WTC11 (cell line): ENCODE measurements around the gene KRTAP19-3. TPM values are rescaled to one million over a fixed set of nuclear protein-coding genes. Genes with fewer than 3 reads are reported as not detected.

Experiments used
- ZNF671 ChIP-seq: fragments of 250-450 bp; sonication (Bioruptor Pico); IDR thresholded peaks from 2 replicates; pipeline ENCODE4 v1.8.0; 2021; ENCODE audit warnings: mild to moderate bottlenecking
- total RNA-seq: library from RNA; stranded (reverse); gene quantifications from 3 replicates; pipeline ENCODE4 v1.2.3, GENCODE V29; 2021

Gene KRTAP19-3
- total RNA-seq, 1 experiment from 2014 or later: not detected

DNA sequence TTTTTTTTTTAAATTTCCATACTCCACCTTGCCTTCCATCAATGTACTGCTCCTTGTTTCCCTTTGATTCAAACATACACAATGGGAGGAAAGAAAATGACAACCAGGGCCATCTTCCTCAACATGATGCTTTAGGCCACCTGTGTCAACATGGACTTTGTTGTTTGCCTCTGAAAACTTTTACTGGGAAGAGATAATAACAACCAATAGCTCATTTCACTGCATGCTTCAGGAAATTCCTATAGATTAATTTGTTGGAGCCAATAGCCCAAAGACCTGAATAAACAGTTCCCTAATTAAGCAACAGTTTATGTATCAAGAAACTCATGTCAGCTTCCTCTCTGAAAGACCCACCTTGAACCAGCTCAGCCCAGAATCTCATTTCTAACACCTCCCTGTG lies 48.6 kb downstream of the KRTAP19-3 start (continued):
- no peak for TF ChIP-seq ZNF671 (CRISPR knock-in tag)

Other genes starting within 250 kb of the KRTAP19-3 start
- not detected in 3 replicates for gene KRTAP24-1, start 209.1 kb downstream of the KRTAP19-3 start, total RNA-seq
- not detected in 3 replicates for gene KRTAP25-1, start 202.5 kb downstream of the KRTAP19-3 start, total RNA-seq
- not detected in 3 replicates for gene KRTAP26-1, start 171.7 kb downstream of the KRTAP19-3 start, total RNA-seq
- not detected in 3 replicates for gene KRTAP27-1, start 154.3 kb downstream of the KRTAP19-3 start, total RNA-seq
- not detected in 3 replicates for gene KRTAP23-1, start 143.4 kb downstream of the KRTAP19-3 start, total RNA-seq
- gene KRTAP13-2, start 119.7 kb downstream of the KRTAP19-3 start, total RNA-seq: not detected in 3 replicates
- gene KRTAP13-1, start 96.0 kb downstream of the KRTAP19-3 start, total RNA-seq: not detected in 3 replicates
- not detected in 3 replicates for gene KRTAP13-3, start 66.1 kb downstream of the KRTAP19-3 start, total RNA-seq
- gene KRTAP13-4, start 61.8 kb downstream of the KRTAP19-3 start, total RNA-seq: 0.32 TPM in 1 of 3 replicates, not detected in the others
- not detected in 3 replicates for gene KRTAP15-1, start 51.7 kb downstream of the KRTAP19-3 start, total RNA-seq
- not detected in 3 replicates for gene KRTAP19-1, start 11.6 kb downstream of the KRTAP19-3 start, total RNA-seq
- gene KRTAP19-2, start 4.6 kb downstream of the KRTAP19-3 start, total RNA-seq: not detected in 3 replicates
- not detected in 3 replicates for gene KRTAP19-4, start 5.2 kb upstream of the KRTAP19-3 start, total RNA-seq
- not detected in 3 replicates for gene KRTAP19-5, start 10.1 kb upstream of the KRTAP19-3 start, total RNA-seq
- gene KRTAP19-6, start 49.9 kb upstream of the KRTAP19-3 start, total RNA-seq: not detected in 3 replicates
- gene KRTAP19-7, start 69.3 kb upstream of the KRTAP19-3 start, total RNA-seq: not detected in 3 replicates
- not detected in 3 replicates for gene KRTAP22-2, start 98.4 kb upstream of the KRTAP19-3 start, total RNA-seq
- gene KRTAP6-3, start 100.4 kb upstream of the KRTAP19-3 start, total RNA-seq: not detected in 3 replicates
- gene KRTAP6-2, start 106.9 kb upstream of the KRTAP19-3 start, total RNA-seq: not detected in 3 replicates
- not detected in 3 replicates for gene KRTAP22-1, start 109.1 kb upstream of the KRTAP19-3 start, total RNA-seq
- not detected in 3 replicates for gene KRTAP6-1, start 121.9 kb upstream of the KRTAP19-3 start, total RNA-seq
- gene KRTAP20-1, start 124.4 kb upstream of the KRTAP19-3 start, total RNA-seq: not detected in 3 replicates
- not detected in 3 replicates for gene KRTAP20-4, start 128.6 kb upstream of the KRTAP19-3 start, total RNA-seq
- not detected in 3 replicates for gene KRTAP20-2, start 143.2 kb upstream of the KRTAP19-3 start, total RNA-seq
- gene KRTAP20-3, start 150.9 kb upstream of the KRTAP19-3 start, total RNA-seq: not detected in 3 replicates
- not detected in 3 replicates for gene KRTAP21-3, start 226.8 kb upstream of the KRTAP19-3 start, total RNA-seq